Caki2 (cell line): ENCODE measurements around the gene PEX14. TPM values are rescaled to one million over a fixed set of nuclear protein-coding genes. Genes with fewer than 3 reads are reported as not detected.

Experiments used
- DNase-seq: peaks from one replicate; pipeline ENCODE4 v3.0.0-alpha.2; 2015; ENCODE audit warnings: low read depth
- in situ Hi-C: cut with HindIII; loops from 2 replicates; pipeline ENCODE4 v1.10.0; 2016; ENCODE audit warnings: low sequenced_read_pairs, low pct_unique_long_range_greater_than_20kb, mixed read lengths
- total RNA-seq: library from RNA; depleted of rRNA; stranded (reverse); fragments of >200 nt; shearing (Covaris generic); gene quantifications from 2 replicates; pipeline ENCODE4 v1.2.3, GENCODE V29; 2014; ENCODE audit warnings: low replicate concordance

Gene PEX14
- total RNA-seq, 1 experiment from 2014 or later = 24.9 TPM

DNA sequence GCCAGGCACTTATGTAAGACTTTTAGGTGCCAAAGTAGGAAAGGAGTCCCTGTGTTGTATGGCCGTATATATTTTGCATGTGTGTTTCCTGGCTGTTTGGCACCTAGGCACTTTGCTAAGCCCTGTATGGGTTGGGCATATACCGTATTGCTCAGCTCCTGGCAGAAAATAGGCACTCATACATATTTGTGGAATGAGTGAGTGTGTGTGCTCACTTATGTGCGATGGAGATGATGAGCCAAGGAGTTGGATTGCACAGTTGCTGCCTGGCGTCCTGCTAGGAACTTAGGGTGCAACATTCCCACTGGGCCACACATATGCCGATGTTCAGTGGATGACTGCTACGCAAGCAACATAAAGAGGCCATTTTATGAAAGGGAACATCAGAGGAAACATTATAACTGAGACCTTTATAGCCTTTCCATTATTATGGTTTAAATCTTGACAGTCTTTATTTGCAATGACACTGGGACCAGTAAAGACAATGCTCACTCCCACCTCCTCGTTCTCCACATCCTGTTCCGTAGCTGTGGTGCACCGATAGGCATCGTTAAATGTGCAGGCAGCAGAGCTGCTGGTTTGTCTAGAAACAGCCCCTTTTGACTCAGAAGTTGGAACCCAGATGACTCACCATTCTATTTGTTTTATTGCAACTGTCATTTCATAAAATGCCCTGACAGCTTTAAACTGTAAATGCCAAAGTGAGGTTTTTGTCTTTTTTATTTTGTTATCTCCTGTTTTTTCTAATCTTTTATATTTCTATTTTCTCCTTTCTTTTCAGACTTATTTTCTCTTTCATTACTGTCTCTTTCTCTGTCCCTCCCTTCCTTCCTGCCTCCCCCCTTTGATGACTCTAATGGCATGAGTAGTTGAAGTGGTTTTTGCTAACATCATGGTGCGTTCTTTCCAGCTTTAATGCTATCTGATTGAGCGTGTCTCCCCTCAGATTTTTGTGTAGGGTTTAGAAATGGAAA is 36.1 kb downstream of the PEX14 start:
- peak; percentile 48 for DNase-seq
- in situ Hi-C loops = no loop called here

DNA sequence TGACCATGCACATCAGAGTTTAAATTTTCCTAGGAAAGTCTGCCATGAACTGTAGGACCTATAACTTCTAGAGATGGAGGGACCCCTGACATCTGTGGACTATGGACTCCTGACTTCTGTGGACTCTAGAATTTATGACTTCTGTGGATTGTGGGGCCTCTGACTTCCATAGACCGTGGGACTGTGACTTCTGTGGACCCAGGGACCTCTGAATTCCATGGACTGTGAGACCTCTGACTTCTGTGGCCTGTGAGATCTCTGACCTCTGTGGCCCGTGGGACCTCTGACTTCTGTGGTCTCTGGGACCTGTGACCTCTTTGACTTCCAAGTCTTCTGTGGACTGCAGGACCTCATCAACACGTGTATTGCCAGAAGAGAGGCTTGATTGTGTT is 36.7 kb downstream of the PEX14 start:
- in situ Hi-C loops = no loop called here
- no peak for DNase-seq

DNA sequence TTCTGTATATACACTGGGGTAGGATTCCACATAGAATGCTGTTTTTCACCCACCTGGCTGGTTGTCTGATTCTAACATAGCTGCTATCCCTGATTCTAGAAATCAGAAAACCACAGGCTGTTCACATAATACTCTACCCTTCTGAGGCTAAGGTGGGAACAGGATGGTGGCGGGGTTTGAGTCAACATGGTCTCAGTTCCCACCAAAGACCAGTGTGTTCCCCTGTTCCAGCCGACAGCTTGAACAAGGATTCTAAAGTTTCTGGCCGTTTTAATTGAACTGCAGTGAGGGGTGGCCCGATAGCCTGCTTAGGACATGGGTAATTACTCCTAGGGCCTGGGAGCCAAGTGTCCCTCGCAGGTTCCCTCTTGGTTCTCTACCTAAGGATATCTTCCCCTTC is 38.4 kb downstream of the PEX14 start:
- in situ Hi-C loops = no loop called here
- no peak for DNase-seq

DNA sequence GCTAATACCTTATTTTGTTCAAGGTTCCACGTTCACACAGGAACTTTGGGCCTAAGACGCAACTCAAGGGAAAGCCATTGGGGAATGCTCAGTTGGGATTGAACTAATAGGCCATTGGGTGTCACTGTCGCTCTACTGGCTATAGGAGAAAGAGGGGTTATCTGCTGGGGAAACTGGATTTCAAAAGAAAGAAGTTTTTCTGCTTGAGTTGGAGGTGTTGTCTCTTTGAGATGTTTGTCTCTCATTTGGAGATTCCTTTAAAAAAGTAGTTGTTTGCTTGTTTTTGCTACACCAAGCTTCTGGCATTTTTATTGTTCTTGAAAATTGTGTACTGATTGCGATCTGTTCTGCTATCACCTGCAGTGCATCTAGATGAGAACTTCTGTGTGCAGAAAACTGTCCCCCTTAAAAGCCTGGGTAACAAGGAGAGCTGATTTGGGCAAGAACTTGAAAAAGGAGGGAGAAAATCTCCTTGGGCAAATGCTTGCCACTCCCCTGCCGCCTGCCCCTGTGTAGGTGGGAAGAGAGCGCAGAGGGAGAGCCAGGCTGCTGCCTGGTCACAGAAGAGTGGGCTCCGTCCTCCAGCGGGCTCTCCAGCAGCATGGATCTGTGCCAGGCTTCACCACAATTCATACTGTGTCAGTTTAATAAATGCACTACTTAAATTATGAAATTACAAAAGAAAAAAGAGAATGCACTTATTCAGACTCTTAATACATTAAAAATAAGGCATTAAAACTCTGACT is 39.9 kb downstream of the PEX14 start:
- DNase-seq = peak; percentile 52
- in situ Hi-C loops = no loop called here

DNA sequence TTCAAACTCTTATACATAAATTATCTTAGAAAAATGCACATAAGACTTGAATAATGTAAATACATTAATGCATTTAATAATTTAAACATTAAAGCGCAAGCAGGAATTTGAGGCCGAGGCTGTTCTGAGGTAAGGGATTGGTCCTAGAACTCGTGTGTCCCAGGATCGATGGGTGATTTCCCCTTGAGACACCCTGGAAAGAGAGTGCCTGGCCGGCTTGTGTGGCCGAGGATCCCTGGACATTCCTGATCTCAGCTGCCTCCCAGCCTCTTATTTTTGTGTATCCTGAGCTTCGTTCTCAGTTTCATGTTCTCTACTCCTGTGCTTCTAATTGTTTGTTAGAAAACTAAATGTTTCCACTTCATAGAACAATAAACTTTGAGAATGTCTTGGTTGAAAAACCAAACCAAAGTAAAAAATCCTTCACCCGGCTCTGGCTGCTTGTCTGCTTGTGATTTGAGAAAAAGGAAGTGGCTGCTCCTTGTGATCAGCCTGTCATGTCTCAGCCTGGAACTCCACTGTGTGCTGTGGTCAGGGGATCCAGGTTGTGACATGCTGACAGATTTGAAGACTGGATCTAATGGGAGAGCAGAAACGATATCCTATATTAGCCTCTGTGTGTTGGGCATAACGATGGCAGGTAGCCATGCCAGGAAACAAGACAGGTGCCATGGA is 40.7 kb downstream of the PEX14 start:
- in situ Hi-C loops = no loop called here
- no peak for DNase-seq

DNA sequence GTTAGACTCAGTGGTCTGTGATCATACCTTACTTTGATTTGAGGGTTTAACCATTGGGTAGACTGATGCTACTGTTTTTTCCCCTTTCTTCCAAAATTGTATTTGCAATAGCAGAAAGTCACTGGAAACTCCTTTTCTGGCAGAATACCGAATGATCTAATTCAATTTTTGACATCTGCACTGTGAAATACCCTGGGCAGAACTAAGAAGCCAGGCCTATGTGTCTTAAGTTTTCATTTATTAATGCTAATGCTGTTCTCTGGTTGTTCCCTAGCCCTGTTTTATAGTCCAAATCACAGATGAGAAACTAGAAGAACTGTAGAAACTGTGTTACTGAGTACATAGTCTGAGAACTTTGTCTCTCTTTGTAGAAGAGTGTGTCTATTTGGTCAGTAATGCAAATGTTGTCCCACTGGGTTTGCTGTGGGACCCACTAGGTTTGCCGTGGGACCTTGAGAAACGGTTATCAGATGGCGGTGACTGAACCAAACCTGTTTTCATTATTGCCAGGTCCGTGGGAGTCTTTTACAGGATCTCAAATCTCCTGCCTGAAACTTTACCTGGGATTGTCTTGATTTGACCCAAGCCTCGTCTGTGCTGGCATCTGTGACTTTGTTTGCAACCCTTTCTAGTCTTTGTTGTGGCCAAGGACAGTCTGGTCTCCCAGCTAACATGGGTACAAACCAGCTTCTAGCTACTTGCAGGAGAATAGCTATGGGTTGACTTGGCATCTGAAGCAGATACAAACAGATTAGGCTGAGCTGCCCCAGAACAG is 41.4 kb downstream of the PEX14 start:
- in situ Hi-C loops = no loop called here
- no peak for DNase-seq

DNA sequence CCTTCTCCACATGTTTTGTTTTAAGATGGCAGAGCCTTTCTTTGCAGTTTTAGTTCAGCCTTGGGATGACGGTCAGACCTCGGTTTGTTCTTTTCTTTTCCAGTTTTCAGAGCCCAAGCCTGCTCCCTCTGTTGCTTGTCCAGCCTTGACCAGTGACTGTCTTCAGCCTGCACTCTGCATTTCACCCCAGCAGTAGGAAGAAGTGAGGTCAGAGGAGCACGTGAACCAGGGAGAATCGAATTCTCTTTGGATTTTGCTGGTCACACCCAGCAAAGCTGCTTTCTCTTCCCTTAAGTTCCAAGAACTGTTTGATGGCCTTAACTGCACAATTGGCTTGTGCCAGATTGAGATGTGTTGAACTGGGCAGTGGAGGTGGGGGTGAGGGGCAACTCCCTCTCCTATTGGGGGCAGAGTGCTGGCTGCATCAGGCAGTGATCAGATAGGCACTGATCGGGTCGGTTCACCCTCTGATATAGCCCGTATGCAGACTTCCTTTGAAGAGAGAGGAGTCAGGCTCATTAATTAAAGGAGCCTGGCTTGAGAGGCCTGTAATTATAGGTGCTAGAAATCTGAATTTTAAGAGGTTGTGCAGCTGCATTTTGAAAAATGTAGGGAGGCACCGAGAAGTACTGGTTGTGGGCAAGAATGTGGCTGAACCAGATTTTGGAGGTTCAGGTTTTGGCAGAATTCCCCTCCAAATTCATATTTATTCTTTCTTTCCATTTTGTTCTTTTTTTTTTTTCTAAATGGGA is 42.4 kb downstream of the PEX14 start:
- in situ Hi-C loops = no loop called here
- DNase-seq = no peak

DNA sequence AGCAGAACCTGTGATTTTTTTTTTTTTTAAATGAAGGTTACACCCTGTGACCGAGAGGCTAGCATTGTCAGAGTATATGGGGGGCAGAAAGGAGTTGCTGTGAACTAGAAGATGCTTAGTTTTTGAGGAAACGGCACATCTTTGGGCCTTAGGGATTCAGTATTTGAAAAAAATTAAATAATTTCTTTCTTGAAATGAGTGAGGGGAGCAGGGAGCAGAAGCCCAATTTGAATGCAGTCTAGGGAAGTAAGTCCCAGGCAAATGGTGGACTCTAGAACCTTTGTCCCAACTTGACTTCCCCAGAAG is 42.9 kb downstream of the PEX14 start:
- in situ Hi-C loops = no loop called here
- DNase-seq = no peak

DNA sequence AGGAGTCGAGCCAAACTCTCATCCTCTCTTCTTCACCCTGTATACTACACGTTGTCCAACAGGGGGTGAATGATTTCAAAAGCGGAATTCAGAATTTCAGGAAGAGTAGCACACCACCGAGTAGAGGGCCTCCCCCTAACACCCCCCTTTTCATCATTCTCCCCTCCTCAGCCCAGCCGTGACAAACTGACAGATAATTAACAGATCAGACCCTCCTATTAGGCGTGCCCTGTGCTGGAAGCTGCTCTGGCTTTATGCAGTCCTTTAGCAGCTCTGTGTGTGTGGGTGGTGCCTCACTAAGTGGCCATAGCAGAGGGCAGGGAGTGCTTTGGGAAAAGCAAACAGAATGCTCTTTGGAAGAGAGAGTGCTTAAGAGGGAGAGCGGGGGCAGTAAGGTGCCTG is 44.3 kb downstream of the PEX14 start:
- in situ Hi-C loops = no loop called here
- DNase-seq = no peak

DNA sequence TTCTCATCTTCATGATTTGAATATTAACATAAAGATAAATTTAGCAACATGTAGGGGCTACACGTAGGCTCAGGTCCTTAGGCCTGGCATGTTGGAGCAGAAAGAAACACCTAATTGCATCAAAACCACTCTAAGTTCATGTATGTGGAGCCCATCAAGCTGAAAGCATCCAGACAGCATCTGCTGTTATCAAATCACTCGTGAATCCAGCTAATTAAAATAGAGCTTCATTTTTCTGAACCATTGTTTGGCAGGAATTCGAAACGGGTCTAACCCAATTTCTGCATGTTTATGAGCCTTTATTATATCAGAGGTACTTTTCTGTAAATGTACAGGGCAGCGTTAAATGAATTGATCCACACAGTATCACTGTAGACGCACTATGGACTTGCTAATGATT is 45.7 kb downstream of the PEX14 start:
- in situ Hi-C loops = no loop called here
- no peak for DNase-seq

DNA sequence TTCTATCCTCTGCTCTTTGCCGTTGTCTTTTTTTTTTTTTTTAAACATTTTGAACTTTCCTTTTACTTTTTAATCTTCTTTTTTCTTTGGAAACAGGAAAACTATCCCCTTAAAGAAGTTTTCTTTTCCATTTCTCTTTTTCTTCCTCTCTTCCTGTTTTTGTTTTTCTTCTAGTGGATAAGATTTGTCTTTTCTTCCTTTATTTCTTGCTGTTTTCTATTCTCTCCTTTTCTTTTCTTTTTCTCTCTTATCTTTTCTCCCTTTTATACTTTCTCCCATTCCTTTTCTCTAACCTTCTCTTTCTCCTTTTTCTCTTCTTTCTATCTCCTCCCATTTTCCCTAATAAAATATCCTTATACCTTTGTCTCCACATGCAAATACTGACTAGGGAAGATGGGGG is 46.2 kb downstream of the PEX14 start:
- DNase-seq = no peak
- in situ Hi-C loops = no loop called here

DNA sequence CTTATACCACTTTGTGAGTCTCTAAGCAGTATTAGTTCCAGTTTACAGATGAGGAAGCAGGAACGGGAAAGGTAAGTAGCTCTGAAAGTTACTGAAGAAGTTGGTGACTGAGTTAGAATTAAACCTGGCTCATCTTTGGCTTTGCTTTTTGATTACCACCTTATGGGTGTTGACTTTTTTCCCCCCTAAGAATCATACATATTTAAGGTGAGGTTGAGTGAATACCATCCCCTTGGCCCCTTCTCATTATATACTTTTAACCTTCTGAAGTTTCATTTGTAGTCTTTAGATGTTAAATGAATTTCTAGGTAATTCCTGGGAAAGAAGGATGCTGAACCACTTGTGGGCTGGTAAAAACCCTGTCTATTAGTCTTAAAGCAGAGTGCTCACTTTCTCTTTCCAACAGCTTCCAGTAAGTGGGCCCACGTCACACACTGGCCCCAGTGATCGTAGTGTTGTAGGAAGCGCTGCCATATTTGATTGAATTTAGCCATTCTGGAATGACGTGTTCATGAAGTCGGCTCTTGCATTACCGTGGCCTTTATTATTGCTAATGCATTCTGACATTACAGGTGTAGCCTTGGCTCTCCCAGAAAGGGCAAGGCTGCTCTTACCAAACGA is 46.9 kb downstream of the PEX14 start:
- in situ Hi-C loops = no loop called here
- DNase-seq = no peak

DNA sequence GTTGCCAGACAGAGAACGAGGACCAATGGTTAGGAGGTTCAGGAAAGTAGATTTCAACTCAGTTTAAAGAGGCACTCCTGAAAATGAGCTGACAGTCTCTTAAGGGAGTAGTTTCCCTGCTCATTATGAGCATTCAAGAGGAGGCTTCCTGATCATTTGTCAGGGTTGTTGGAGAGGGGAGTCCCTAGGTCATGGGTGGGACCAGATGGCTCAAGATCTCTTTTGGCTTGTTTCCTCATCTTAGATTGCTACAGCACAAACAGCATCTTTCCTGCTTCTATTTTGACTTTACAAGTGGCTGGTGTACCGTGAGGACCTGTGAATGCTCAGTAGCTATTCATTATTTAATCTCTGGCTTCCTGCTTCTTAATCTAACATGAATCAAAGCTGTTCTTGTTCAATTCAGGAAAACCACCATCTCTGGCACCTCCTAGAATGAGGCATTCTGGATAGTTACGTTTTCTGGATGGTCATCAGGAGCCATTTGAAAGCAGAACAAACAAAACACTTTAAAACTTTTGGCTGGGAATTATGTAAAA is 47.6 kb downstream of the PEX14 start:
- in situ Hi-C loops = no loop called here
- no peak for DNase-seq

DNA sequence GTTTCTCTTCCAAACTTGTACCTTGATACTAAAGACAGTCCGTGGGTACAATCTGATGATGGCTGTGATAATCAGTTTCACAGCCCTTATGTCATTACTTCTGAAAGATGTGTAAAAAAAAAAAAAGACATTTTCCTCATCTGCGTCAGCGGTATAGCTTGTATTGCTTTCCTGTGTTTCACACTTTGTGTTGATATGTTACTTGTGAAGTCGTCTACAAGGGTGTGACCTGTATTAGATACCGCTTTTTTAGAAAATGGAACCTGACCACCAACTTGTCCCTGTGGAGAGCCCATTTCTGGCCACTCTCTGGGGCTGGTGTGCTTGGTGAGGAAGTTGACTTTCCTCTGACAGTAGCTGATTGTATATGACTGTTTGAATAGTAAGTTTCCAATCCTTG is 50.5 kb downstream of the PEX14 start:
- DNase-seq = no peak
- in situ Hi-C loops = no loop called here

DNA sequence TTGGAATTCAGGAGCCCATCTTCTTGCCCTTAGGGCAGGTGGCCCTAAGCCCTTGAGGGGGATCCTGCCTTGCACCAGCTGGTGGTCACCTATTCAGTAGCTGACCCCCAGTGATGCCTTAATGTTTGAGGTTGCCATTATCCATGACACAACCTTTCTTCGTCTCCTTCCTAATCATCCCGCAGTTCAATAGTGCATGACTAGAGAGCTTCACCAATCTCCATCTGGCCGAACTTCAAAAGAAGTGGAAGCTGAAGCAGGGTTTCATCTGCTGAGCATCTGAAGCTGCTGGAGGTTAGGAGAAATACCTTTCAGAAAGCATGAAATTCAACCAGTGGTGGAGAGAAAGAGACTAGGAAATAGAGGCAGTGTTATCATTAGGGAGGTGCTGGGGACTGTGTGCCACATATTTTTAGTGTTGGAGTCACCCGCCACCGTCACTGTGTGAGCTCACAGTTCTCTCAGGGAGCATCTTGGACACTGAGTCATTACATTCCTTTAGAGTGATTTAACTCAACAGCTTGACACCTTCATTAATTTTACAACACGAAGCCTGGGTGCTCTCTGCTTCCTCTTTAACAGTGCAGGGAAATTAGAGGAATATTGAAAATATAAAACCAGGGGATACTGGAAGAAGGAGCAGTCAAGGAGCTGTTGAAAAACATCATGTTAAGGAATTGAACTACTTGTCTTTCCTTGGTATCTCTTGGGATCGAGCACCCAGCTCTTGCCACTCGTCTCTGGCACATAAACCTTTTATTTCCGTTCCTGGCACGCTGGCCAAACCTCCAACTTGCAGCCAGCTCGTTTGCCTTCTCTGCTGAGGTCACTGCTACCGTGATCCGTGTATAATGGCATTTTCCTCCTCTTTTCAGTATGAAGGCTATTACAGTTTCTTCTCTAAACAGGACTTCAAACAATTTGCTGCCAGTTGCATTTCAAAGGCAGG is 53.6 kb downstream of the PEX14 start:
- in situ Hi-C loops = no loop called here
- DNase-seq = peak; percentile 91

DNA sequence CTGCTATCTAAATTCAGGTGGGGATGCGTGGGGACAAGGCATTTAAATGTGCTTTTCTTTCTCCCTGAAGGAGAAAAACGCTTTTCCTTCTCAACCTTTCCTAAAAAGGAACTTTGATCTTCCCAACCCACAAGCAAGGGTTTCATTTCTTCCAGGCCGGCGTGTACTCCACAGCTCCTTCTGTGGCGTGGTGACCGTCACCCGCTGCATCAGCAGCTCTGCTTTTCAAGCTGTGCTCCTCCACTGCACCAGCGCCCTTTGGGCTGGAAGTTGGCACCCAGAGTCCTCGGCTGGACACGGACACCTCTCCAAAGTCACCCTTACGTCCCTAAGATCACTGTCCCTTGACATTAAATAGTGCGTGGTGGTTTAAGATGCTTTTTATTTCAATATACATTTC is 54.3 kb downstream of the PEX14 start:
- DNase-seq = no peak
- in situ Hi-C loops = no loop called here
